OCI-LY7 (cell line): ENCODE results near the gene KIF13A. TPM values are rescaled to one million over a fixed set of nuclear protein-coding genes. Genes with fewer than 3 reads are reported as not detected.

Source experiments
- BruUV-seq: library from RNA; stranded (reverse); fragments of 400-500 nt; replicated peaks from 2 replicates; lab custom pipeline; 2021; lab: Mats Ljungman, UMichigan
- CTCF ChIA-PET: fragments of 300-600 bp; sonication (Branson Sonifier 250); formaldehyde crosslinking; loops from one replicate; lab custom pipeline; 2022; ENCODE audit warnings: antibody characterized with exemption; ENCODE audit not compliant: unreplicated experiment; lab: Charles Lee
- POLR2A ChIA-PET: fragments of 300-600 bp; sonication (Branson Sonifier 250); formaldehyde crosslinking; loops from one replicate; lab custom pipeline; 2022; ENCODE audit warnings: antibody characterized with exemption; lab: Charles Lee
- DNase-seq: peaks from one replicate; pipeline ENCODE4 v3.0.0-alpha.2; 2015; ENCODE audit warnings: low spot score
- H2AFZ ChIP-seq: fragments of 200-600 bp; sonication (generic), shearing (Covaris generic); 2 replicates; pipeline ENCODE4 v1.6.1; 2014; ENCODE audit warnings: mild to moderate bottlenecking, antibody characterized with exemption, low read length, moderate library complexity
- H3K27ac ChIP-seq: fragments of 200-600 bp; sonication (generic); 2 replicates; pipeline ENCODE4 v1.5.1; 2014; ENCODE audit warnings: mixed run types, low read depth, mild to moderate bottlenecking, moderate library complexity, low read length, inconsistent platforms; ENCODE audit not compliant: poor library complexity, severe bottlenecking
- H3K36me3 ChIP-seq: fragments of 200-600 bp; sonication (generic); 2 replicates; pipeline ENCODE4 v1.6.1; 2014; ENCODE audit warnings: mild to moderate bottlenecking, antibody characterized with exemption, low read length, moderate library complexity, mixed read lengths; ENCODE audit not compliant: insufficient read depth
- H3K4me1 ChIP-seq: fragments of 200-600 bp; sonication (generic); 2 replicates; pipeline ENCODE4 v1.5.1; 2014; ENCODE audit warnings: mild to moderate bottlenecking, low read length; ENCODE audit not compliant: insufficient read depth, poor library complexity, severe bottlenecking
- H3K4me2 ChIP-seq: fragments of 200-600 bp; sonication (generic); 2 replicates; pipeline ENCODE4 v1.6.1; 2014; ENCODE audit warnings: mild to moderate bottlenecking, low read length
- H3K4me3 ChIP-seq: fragments of 200-600 bp; sonication (generic); 2 replicates; pipeline ENCODE4 v1.5.1; 2014; ENCODE audit warnings: mild to moderate bottlenecking, low read depth, low read length; ENCODE audit not compliant: poor library complexity, severe bottlenecking
- H3K79me2 ChIP-seq: fragments of 200-600 bp; sonication (generic); 2 replicates; pipeline ENCODE4 v1.6.1; 2016; ENCODE audit warnings: low read depth, mild to moderate bottlenecking, low read length, moderate library complexity, mixed read lengths; ENCODE audit not compliant: insufficient read depth
- H3K9me2 ChIP-seq: fragments of 200-600 bp; sonication (generic); 2 replicates; pipeline ENCODE4 v1.6.1; 2016; ENCODE audit warnings: mild to moderate bottlenecking, low read length, mixed read lengths; ENCODE audit not compliant: insufficient read depth
- H3K9me3 ChIP-seq: fragments of 200-600 bp; sonication (generic); 2 replicates; pipeline ENCODE4 v1.6.1; 2014; ENCODE audit warnings: mild to moderate bottlenecking, mixed run types, low read length, mixed read lengths
- H4K20me1 ChIP-seq: fragments of 200-600 bp; sonication (generic); 2 replicates; pipeline ENCODE4 v1.6.1; 2014; ENCODE audit warnings: mild to moderate bottlenecking, antibody characterized with exemption, low read length, moderate library complexity, mixed read lengths; ENCODE audit not compliant: insufficient read depth
- CTCF ChIP-seq: fragments of 200-600 bp; sonication (generic); conservative IDR thresholded peaks from 2 replicates; pipeline ENCODE4 v1.5.1; 2014; ENCODE audit warnings: mild to moderate bottlenecking, antibody characterized with exemption, low read length, moderate library complexity, mixed read lengths
- EZH2phosphoT487 ChIP-seq: fragments of 200-600 bp; sonication (generic); IDR thresholded peaks from 2 replicates; pipeline ENCODE4 v1.6.1; 2018; ENCODE audit warnings: low read depth, borderline replicate concordance, mild to moderate bottlenecking, mixed run types, antibody characterized with exemption, low read length, moderate library complexity, mixed read lengths
- intact Hi-C: fragments of 100-400 bp; cut with micrococcal nuclease; formaldehyde crosslinking; loops from one replicate; pipeline ENCODE4 v1.10.0; 2022; ENCODE audit not compliant: unreplicated experiment
- total RNA-seq, 2 experiments: library from RNA; depleted of rRNA in 1 of 2; stranded (reverse); fragments of >200 nt in 1 of 2; shearing (Covaris generic) in 1 of 2; gene quantifications; 2 replicates each; pipeline ENCODE4 v1.2.3, GENCODE V29; 2014 to 2022

The KIF13A gene
- total RNA-seq, 2 experiments from 2014 or later: 1.5 TPM; not detected in 1

- H3K4me2 ChIP-seq: no peak overlapping the region
- intact Hi-C loops: no loop called here
- POLR2A ChIA-PET: no interaction called here
Measured at GRCh38 chr6:17869010-17869752, 118.3 kb downstream of the KIF13A start.

GRCh38 chr6:17867880-17868279 is 119.6 kb downstream of the KIF13A start:
- DNase-seq: no peak
- BruUV-seq: no TSS peak
- POLR2A ChIA-PET: interaction anchor here (1.1 kb wide), 1 partner anchor 7 kb away, joined by 4 read pairs; no protein-coding TSS in a partner anchor
- no peaks in the 10 kb centered on the region for H4K20me1 ChIP-seq
- intact Hi-C loops: no loop called here
- TF ChIP-seq EZH2phosphoT487: no peak
- no peak for TF ChIP-seq CTCF
- H3K27ac ChIP-seq: no peak overlapping the region
- H3K9me2 ChIP-seq: no peaks in the 10 kb centered on the region
- H3K36me3 ChIP-seq: no peaks in the 10 kb centered on the region
- H3K79me2 ChIP-seq: no peaks in the 10 kb centered on the region
- no peaks in the 10 kb centered on the region for H3K9me3 ChIP-seq
- no peak overlapping the region for H2AFZ ChIP-seq
- no peak overlapping the region for H3K4me3 ChIP-seq
- no peaks in the 10 kb centered on the region for H3K4me1 ChIP-seq
- CTCF ChIA-PET: no interaction called here
- no peak overlapping the region for H3K4me2 ChIP-seq

More at GRCh38 chr6:17869010-17869752, 118.3 kb downstream of the KIF13A start:
- no peaks in the 10 kb centered on the region for H3K36me3 ChIP-seq
- CTCF ChIA-PET: no interaction called here
- no peaks in the 10 kb centered on the region for H3K79me2 ChIP-seq
- no TSS peak for BruUV-seq
- no peak overlapping the region for H3K4me3 ChIP-seq
- no peaks in the 10 kb centered on the region for H4K20me1 ChIP-seq
- H3K4me1 ChIP-seq: no peaks in the 10 kb centered on the region
- H3K9me3 ChIP-seq: no peaks in the 10 kb centered on the region
- DNase-seq: no peak
- no peak overlapping the region for H3K27ac ChIP-seq
- TF ChIP-seq EZH2phosphoT487 (no peak), CTCF (no peak)
- no peak overlapping the region for H2AFZ ChIP-seq
- no peaks in the 10 kb centered on the region for H3K9me2 ChIP-seq

DNA sequence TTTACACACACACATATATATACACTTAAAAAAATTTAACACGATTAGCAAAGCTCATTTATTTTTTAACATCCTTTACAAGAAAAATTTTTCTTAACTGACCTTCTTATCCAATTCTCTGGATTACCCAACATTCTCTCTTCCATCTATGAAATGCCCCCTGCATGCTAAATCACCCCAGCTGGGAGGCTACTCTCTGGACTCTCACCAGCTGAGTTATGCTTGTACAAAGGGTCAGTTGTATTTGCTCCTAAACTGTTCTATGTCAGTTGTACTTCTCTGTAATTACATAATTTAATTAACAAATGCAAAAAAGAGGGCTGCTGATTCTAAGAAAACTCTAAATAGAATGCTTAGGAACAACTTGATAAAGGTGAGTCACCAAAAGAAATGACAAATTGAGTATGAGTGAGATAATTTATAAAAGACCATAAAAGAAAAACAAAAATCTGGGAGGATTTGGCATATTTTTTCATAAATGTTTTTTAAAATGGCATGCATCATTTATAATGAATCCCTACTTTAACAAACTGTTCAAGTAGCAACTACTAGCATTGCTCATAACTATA is 120.5 kb downstream of the KIF13A start:
- no peaks in the 10 kb centered on the region for H3K79me2 ChIP-seq
- no peaks in the 10 kb centered on the region for H3K4me1 ChIP-seq
- CTCF ChIA-PET: no interaction called here
- no peak overlapping the region for H2AFZ ChIP-seq
- intact Hi-C loops: no loop called here
- POLR2A ChIA-PET: interaction anchor here (0.6 to 1.1 kb wide), 2 partner anchors 8 to 127 kb away, joined by 4 read pairs; no protein-coding TSS in a partner anchor
- no peak overlapping the region for H3K27ac ChIP-seq
- BruUV-seq: no TSS peak
- TF ChIP-seq EZH2phosphoT487 (no peak), CTCF (no peak)
- H3K4me3 ChIP-seq: no peak overlapping the region
- H3K36me3 ChIP-seq: no peaks in the 10 kb centered on the region
- H3K4me2 ChIP-seq: no peak overlapping the region
- no peaks in the 10 kb centered on the region for H3K9me3 ChIP-seq
- H3K9me2 ChIP-seq: no peaks in the 10 kb centered on the region
- no peaks in the 10 kb centered on the region for H4K20me1 ChIP-seq
- DNase-seq: no peak
